ENCODE data around the gene ZFPM1.
A peak's percentile ranks its signal among the peaks of the same experiment; 100 is the strongest.
"Not testable (repeated sequence)": the region's sequence is repeated elsewhere in the genome, so short reads cannot be mapped to it uniquely, and the experiment has no call there.

The ZFPM1 gene

GRCh38 chr16:88503771-88504488, 50.9 kb downstream of the ZFPM1 start:
- DNase-seq: no peak

GRCh38 chr16:88504489-88505404, 51.7 kb downstream of the ZFPM1 start:
- DNase-seq: no peak

GRCh38 chr16:88505405-88506082, 52.5 kb downstream of the ZFPM1 start:
- DNase-seq: peak; percentile 18

GRCh38 chr16:88506723-88507122, 53.6 kb downstream of the ZFPM1 start:
- no peak for DNase-seq

- DNase-seq: no peak
These were observed 54.2 kb downstream of the ZFPM1 start for GRCh38 chr16:88507231-88507743.

GRCh38 chr16:88508376-88508867, 55.3 kb downstream of the ZFPM1 start:
- DNase-seq: no peak

GRCh38 chr16:88508868-88509748, 56.0 kb downstream of the ZFPM1 start:
- DNase-seq: no peak

GRCh38 chr16:88509749-88510069, 56.6 kb downstream of the ZFPM1 start:
- DNase-seq: no peak

- no peak for DNase-seq
These were observed 57.3 kb downstream of the ZFPM1 start for GRCh38 chr16:88510091-88510994.

- no peak for DNase-seq
These were observed 58.0 kb downstream of the ZFPM1 start for GRCh38 chr16:88511060-88511459.

GRCh38 chr16:88511906-88512305, 58.8 kb downstream of the ZFPM1 start:
- DNase-seq: no peak

- no peak for DNase-seq
These were observed 59.9 kb downstream of the ZFPM1 start for GRCh38 chr16:88512728-88513696.

- no peak for DNase-seq
These were observed 61.0 kb downstream of the ZFPM1 start for GRCh38 chr16:88514070-88514469.

GRCh38 chr16:88514526-88515232, 61.6 kb downstream of the ZFPM1 start:
- no peak for DNase-seq

- DNase-seq: no peak
These were observed 62.3 kb downstream of the ZFPM1 start for GRCh38 chr16:88515371-88515770.

- no peak for DNase-seq
These were observed 63.0 kb downstream of the ZFPM1 start for GRCh38 chr16:88515925-88516594.

- DNase-seq: no peak
These were observed 63.6 kb downstream of the ZFPM1 start for GRCh38 chr16:88516601-88517061.

GRCh38 chr16:88517208-88517774, 64.2 kb downstream of the ZFPM1 start:
- not testable (repeated sequence) for DNase-seq

Measured in fibroblast of skin of right biceps (primary cell).